C4-2B (cell line): ENCODE data around the gene KRT84.

Source experiments
- CTCF ChIP-seq: fragments of 450-650 bp; conservative IDR thresholded peaks from 2 replicates; pipeline ENCODE4 v1.5.1; 2017; ENCODE audit warnings: mild to moderate bottlenecking
- ZFX ChIP-seq: fragments of 450-650 bp; IDR thresholded peaks from 2 replicates; pipeline ENCODE4 v1.6.1; 2017

- no peak for TF ChIP-seq CTCF
- no peak for TF ChIP-seq ZFX
Measured at GRCh38 chr12:52413202-52413601, 27.8 kb upstream of the KRT84 start.
